GM19395 (cell line): Measurements from ENCODE around the gene CCDC33.

ENCODE experiments used
- ATAC-seq: cut with Tn5 transposase; IDR thresholded peaks from one replicate; pipeline ENCODE4 v1.9.1; 2021; ENCODE audit warnings: mild to moderate bottlenecking, moderate library complexity; ENCODE audit not compliant: unreplicated experiment

Gene CCDC33

GRCh38 chr15:74235962-74236361 lies at the start of gene CCDC33:
TSS of gene CCDC33 (plus strand) at chr15:74236326. CDS start at chr15:74236720, 394 bp downstream.
- no peak for ATAC-seq

- ATAC-seq = no peak
Measured at GRCh38 chr15:74188216-74188615, 47.9 kb upstream of the CCDC33 start.

- ATAC-seq = no peak
Measured at GRCh38 chr15:74191798-74192197, 44.3 kb upstream of the CCDC33 start.

GRCh38 chr15:74192751-74193150 lies 43.4 kb upstream of the CCDC33 start:
- ATAC-seq = no peak

GRCh38 chr15:74193299-74193718 lies 42.8 kb upstream of the CCDC33 start:
- ATAC-seq = no peak

- no peak for ATAC-seq
Measured at GRCh38 chr15:74193905-74194304, 42.2 kb upstream of the CCDC33 start.

- no peak for ATAC-seq
Measured at GRCh38 chr15:74194572-74195559, 41.3 kb upstream of the CCDC33 start.

GRCh38 chr15:74196175-74196574 lies 40.0 kb upstream of the CCDC33 start:
- no peak for ATAC-seq

- ATAC-seq = no peak
Measured at GRCh38 chr15:74197176-74197965, 38.8 kb upstream of the CCDC33 start.

GRCh38 chr15:74199297-74199652 lies 36.9 kb upstream of the CCDC33 start:
- no peak for ATAC-seq

- ATAC-seq = no peak
Measured at GRCh38 chr15:74200412-74200815, 35.7 kb upstream of the CCDC33 start.

- no peak for ATAC-seq
Measured at GRCh38 chr15:74200871-74201419, 35.2 kb upstream of the CCDC33 start.

GRCh38 chr15:74201710-74202420 lies 34.3 kb upstream of the CCDC33 start:
- no peak for ATAC-seq

- ATAC-seq = no peak
Measured at GRCh38 chr15:74202452-74203401, 33.4 kb upstream of the CCDC33 start, which contains the start of gene STRA6. TSS of gene STRA6 (minus strand) at chr15:74202787. CDS start at chr15:74202267, 520 bp downstream.

GRCh38 chr15:74203914-74204431 lies 32.2 kb upstream of the CCDC33 start:
- no peak for ATAC-seq

GRCh38 chr15:74205582-74205947 lies 30.6 kb upstream of the CCDC33 start:
- no peak for ATAC-seq

GRCh38 chr15:74206801-74207281 lies 29.3 kb upstream of the CCDC33 start:
- no peak for ATAC-seq

- ATAC-seq = no peak
Measured at GRCh38 chr15:74207652-74208440, 28.3 kb upstream of the CCDC33 start.
